GM19467 (cell line): ENCODE results near the gene ERC1.

ENCODE experiments used
- ATAC-seq: cut with Tn5 transposase; IDR thresholded peaks from one replicate; pipeline ENCODE4 v1.9.1; 2021; ENCODE audit warnings: mild to moderate bottlenecking, moderate library complexity; ENCODE audit not compliant: unreplicated experiment

The ERC1 gene

GRCh38 chr12:990661-991349 is at the start of gene ERC1:
TSS of gene ERC1 (plus strand) at chr12:991223. CDS start at chr12:1027904, 36,681 bp downstream.
- peak; percentile 74 for ATAC-seq

DNA sequence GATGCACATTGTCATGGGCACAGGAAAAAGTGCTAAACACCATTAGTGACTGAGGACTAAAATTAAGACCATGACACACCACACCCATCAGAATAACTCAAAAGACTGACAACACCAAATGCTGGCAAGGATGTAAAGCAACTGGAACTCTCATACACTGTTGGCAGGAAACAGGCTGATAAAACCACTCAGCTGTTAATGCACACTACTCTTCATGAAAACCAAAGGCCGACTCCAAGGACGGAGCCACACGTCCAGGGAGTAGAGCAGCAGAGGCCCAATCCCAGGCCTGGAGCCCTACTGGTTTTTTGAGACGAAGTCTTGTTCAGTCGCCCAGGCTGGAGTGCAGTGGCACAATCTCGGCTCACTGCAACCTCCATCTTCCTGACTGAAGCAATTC is 48.0 kb upstream of the ERC1 start:
- ATAC-seq = no peak

- no peak for ATAC-seq
These were observed 46.8 kb upstream of the ERC1 start for GRCh38 chr12:944211-944610.

GRCh38 chr12:946212-946611 is 44.8 kb upstream of the ERC1 start:
- no peak for ATAC-seq

DNA sequence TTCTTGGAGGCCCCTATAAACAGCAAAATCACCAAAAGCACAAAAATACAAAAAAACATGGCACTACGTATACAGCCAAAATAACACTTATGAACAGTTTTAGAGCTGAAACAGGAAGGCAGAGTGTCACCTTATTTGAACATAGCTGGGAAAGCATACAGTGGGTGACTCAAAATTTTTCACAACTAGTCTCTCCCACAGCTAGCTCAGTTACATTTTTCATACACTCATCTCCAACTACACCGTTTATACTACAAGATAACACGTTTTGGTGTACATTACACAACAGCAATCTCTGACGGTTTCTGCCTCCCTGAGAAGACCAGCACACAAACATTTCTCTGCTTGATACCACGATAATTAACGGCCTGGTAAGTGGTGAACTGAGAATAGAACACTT is 44.4 kb upstream of the ERC1 start:
- ATAC-seq = no peak

DNA sequence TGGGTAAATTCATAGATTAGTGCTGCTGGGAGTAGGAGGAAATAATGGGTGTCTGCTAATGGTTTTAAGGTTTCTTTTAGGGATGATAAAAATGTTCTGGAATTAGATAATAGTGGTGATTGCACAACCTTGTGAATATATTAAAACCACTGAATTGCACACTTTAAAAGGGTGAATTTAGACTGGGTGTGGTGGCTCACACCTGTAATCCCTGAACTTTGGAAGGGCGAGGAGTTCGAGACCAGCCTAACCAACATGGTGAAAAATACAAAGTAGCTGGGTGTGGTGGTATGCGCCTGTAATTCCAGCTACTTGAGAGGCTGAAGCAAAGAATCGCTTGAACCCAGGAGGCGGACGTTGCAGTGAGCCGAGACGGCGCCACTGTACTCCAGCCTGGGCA is 42.8 kb upstream of the ERC1 start:
- no peak for ATAC-seq

GRCh38 chr12:949453-950191 is 41.4 kb upstream of the ERC1 start, which contains the start of gene RAD52:
TSS of gene RAD52 (minus strand) at chr12:949694. CDS start at chr12:933058, 16,636 bp downstream.
- peak; percentile 78 for ATAC-seq

GRCh38 chr12:951176-951575 is 39.8 kb upstream of the ERC1 start:
- no peak for ATAC-seq

DNA sequence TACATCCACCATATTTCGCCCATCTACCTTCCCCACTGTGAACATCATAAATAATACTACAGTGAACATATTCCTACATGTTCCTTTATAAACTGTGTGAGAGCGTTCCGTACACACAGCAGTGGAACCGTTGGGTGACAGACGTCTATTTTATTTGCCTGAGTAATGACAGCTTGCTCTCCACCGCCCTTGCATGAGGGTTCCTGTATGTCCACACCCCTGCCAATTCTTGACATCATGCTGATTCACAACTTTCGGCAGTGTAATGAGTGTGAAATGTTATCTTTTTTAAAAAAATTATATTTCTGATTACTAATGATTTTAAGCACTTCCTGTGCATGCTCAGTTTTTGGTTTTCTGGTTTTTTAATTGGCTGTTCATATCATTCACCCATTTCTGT is 37.2 kb upstream of the ERC1 start:
- no peak for ATAC-seq

DNA sequence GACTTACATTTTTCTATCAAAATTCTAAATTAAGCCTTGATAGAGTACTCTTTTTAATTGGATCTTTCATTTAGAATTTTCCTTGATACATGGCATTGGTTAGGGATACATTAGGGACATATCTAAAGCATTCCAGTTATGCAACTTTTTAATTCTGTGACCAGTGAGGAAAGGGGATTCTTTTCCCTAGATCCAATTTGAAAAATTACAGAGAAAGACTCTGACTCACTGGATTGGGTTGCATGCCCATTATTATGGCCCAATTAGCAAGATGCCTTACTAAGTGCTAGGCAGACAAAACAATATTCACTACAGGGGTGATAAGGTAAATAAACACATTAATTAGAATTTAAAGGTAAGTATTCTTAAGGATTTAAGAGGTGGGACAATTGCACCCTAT is 36.3 kb upstream of the ERC1 start:
- ATAC-seq = no peak

DNA sequence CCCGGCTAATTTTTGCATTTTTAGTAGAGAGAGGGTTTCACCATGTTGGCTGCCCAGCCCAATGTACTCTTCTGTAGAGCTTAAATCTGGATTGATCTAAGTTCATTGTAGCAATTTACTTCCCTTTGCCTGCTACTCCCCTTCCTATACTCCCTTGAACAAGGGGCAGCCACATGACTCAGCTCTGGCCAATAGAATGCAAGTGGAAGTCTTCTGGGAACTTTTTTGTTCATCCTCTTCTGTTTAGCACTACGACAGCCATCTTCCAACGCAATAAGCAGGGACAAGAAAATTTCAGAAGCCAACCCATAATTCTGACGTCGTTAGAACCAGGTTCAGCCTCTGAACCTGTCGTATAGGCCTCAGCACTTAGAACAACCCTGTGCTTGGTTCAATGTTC is 35.1 kb upstream of the ERC1 start:
- ATAC-seq = no peak

GRCh38 chr12:958588-959123 is 32.4 kb upstream of the ERC1 start:
- peak; percentile 58 for ATAC-seq

DNA sequence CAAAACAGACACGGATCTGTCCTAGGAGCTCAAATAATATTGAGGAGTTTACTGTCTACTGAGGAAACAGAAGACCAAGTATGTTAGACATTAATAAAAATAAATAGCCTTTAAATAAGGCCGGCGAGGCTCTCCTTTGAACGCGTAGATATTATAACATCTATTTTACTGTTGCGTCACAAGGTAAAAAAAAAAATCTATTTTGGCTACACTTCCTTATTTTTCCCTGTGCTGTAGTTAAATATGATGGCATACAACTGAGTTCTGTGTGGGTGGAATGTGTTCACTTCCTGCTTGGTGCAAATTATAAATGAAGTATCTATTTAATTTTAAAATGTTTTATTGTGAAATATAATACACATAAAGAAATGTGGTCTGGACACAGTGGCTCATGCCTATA is 24.3 kb upstream of the ERC1 start:
- ATAC-seq = no peak

- ATAC-seq = no peak
These were observed 23.4 kb upstream of the ERC1 start for GRCh38 chr12:967641-968040.

GRCh38 chr12:968545-968944 is 22.5 kb upstream of the ERC1 start:
- ATAC-seq = no peak

- ATAC-seq = no peak
These were observed 21.2 kb upstream of the ERC1 start for GRCh38 chr12:969821-970220.

DNA sequence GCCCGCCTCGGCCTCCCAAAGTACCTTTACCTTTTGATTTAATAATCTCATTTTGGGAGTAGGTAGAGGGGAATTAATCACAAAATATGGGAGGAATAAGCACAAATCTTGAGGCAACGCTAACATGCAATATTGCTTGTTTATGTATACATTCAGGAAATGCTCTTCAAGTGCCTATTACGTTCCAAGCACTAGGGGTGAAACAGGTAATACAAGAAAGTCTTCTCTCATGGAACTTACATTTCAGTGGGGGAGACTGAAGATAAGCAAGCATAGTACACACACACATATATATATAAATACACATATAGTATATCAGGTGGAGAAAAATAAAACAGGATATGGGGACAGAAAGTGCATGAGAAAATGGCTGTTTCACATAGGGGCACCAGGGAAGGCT is 19.0 kb upstream of the ERC1 start:
- ATAC-seq = no peak

GRCh38 chr12:974271-974862 is 16.7 kb upstream of the ERC1 start:
- no peak for ATAC-seq

DNA sequence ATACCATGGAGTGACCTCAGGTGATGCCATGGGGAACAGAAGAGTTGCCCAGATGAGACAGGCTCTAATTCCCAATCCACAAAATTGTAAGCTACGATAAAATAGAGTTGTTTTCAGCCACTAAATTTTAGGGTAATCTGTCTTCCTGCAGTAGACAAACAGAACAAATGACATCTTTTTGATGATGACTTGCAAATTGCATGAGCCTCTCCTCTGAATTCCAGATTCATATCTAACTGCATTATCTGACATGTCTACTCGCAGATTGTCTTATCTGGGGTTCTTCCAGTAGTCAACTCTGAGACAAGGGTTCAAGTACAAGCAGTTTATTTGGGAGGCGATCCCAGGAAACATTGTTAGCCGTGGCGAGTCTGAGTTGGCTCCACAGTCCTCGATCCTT is 14.4 kb upstream of the ERC1 start:
- ATAC-seq = no peak

GRCh38 chr12:977156-977555 is 13.9 kb upstream of the ERC1 start:
- no peak for ATAC-seq

DNA sequence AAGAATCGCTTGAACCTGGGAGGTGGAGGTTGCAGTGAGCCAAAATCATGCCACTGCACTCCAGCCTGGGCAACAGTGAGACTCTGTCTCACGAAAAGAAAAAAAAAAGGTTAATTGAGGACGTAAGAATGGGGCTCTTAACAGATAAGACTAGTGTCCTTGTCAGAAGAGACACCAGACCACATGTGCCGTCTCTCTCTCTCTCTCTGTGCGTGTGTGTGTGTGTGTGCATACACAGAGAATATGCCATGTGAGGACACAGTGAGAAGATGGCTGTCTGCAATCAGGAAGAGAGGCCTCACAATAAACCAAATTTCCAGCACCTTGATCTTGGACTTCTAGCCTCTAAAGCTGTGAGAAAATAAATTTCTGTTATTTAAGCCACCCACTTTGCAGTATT is 11.7 kb upstream of the ERC1 start:
- no peak for ATAC-seq
